ENCODE results near the gene FLNA.

GRCh38 chrX:154325541-154325940 is 48.9 kb downstream of the FLNA start:
- TF ChIP-seq EP300 (IDR thresholded peaks at IDR 0.05; ENCODE audit: borderline replicate concordance) = no peak
- no peak for TF ChIP-seq USF1 (IDR thresholded peaks at IDR 0.05)
- no peak for TF ChIP-seq MAX (IDR thresholded peaks at IDR 0.05)
- no peak for TF ChIP-seq RAD21 (IDR thresholded peaks at IDR 0.05; ENCODE audit: low read depth)
- TF ChIP-seq REST (IDR thresholded peaks at IDR 0.05; ENCODE audit: low read depth) = no peak
- no peak for TF ChIP-seq FOXM1 (IDR thresholded peaks at IDR 0.05; ENCODE audit: borderline replicate concordance, low read depth)
- TF ChIP-seq YY1 (IDR thresholded peaks at IDR 0.05; ENCODE audit: low read depth) = no peak
- TF ChIP-seq CREB1 (IDR thresholded peaks at IDR 0.05; ENCODE audit: low read depth) = no peak
- no peak for TF ChIP-seq TAF1 (IDR thresholded peaks at IDR 0.05; ENCODE audit: low read depth)
- no peak for TF ChIP-seq EGR1 (IDR thresholded peaks at IDR 0.05)
- no peak for TF ChIP-seq CEBPB (IDR thresholded peaks at IDR 0.05)
- no peak for TF ChIP-seq NFIC (IDR thresholded peaks at IDR 0.05)
- TF ChIP-seq ZBTB7A (IDR thresholded peaks at IDR 0.05; ENCODE audit: low read depth) = no peak

All from Ishikawa (cell line).